HG03520 (cell line): ENCODE results near the gene ABLIM2.
"Not testable (repeated sequence)": the region's sequence is repeated elsewhere in the genome, so short reads cannot be mapped to it uniquely, and the experiment has no call there.

Experiments
- ATAC-seq: cut with Tn5 transposase; IDR thresholded peaks from one replicate; pipeline ENCODE4 v1.9.1; 2021; ENCODE audit warnings: mild to moderate bottlenecking, moderate library complexity; ENCODE audit not compliant: unreplicated experiment

Gene ABLIM2

DNA sequence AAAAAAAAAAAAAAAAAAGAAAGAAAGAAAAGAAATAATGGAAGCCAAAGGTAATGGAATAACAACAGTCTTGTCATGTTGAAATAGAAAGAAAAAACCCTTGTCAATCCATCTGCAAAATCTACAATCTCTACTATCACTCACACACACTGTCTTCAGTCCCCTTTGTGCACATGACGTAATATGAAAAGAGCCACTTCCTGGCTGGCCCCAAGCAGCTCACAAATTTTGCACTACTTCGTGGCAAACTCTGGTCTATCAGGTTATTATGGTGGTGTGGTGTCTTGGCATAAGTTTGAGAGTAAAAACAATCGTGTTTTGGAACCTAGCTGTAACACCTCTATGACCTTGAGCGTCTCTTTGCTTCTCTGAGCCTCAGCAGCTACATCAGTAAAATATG is 210.7 kb downstream of the ABLIM2 start:
- ATAC-seq, result no peak

DNA sequence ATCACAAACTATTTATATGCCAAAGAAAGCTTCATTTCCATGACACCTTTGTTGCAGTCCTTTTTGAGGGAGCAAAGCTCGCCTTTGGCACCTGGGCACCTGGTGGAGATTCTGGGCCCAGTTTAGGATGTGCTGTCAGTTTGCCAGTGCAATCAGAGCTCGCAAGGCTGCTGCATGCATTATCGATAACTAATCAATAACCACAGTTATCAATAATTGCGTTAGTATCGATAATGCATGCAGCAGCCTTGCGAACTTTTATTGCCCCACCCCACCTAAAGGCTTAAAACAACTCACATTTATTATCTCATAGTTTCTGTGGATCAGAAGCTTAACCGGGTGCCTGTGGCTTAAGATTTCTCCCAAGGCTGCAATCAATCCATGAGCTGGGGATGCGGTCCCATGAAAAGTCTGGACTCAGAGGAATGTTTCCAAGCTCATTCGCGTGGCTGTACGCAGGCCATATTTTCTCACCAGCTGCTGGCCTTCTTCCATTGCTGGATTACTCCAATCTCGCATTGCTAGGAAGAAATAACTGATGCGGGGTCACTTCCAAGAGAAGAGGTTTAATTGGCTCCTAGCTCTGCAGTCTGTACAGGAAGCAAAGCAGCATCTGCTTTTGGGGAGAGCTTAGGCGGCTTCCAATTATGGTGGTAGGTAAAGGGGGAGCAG is 212.8 kb downstream of the ABLIM2 start:
- ATAC-seq, result no peak

DNA sequence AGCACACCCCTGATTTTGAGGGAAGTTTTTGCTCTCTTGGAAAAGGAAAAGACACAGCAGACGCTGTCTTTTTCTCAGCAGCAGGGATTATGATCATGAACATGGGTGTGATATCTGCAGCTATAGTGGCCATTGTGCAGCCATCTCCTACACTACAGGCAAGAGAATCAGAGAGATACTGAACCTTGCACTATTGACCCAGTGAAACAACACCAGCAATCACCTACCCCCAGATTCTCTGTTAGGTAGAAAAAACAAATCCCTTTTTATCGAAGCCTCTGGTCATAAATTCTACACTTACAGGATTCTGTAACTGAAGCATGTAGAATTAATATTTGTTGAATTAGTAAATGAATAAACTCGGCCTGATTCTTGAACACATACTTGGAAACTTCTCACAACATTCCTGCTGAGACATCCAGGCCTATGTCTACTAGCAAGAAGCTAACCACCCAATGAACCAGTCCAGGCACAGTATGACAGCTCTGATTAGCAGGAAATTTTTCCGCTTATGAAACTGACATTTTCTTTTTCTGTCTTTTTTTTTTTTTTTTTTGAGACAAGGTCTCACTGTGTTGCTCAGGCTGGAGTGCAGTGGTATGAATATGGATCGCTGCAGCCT is 213.9 kb downstream of the ABLIM2 start:
- no peak for ATAC-seq

DNA sequence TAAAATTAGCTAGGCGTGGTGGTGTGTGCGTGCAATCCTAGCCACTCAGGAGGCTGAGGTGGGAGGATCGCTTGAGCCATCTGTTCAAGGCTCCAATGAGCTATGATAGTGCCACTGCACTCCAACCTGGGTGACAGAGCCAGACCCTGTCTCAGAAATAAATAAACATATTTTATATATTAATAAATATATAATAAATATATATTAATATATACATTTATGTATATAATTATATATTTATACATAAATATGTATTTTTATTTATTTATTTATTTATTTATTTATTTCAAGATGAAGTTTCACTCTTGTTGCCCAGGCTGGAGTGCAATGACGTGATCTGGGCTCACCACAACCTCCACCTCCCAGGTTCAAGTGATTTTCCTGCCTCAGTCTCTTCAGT is 214.9 kb downstream of the ABLIM2 start:
- ATAC-seq, result not testable (repeated sequence)

DNA sequence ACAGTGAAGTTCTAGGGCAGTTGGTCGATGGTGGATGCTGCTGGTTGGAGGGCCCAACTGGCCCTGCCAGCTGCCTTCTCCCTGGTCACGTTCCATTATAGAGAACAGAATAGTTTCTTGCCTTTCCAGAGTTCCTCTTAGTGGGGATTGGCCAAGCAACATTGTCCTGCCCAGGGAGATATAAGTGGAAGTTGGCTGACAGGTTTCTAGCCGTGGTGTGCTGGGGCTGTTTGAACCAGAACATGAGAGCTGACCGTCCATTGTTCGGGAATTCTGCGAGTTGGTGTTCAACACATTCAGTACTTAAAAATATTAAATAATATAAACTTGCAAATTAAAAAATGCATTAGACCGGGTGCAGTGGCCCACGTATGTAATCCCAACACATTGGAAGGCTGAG is 215.4 kb downstream of the ABLIM2 start:
- no peak for ATAC-seq

DNA sequence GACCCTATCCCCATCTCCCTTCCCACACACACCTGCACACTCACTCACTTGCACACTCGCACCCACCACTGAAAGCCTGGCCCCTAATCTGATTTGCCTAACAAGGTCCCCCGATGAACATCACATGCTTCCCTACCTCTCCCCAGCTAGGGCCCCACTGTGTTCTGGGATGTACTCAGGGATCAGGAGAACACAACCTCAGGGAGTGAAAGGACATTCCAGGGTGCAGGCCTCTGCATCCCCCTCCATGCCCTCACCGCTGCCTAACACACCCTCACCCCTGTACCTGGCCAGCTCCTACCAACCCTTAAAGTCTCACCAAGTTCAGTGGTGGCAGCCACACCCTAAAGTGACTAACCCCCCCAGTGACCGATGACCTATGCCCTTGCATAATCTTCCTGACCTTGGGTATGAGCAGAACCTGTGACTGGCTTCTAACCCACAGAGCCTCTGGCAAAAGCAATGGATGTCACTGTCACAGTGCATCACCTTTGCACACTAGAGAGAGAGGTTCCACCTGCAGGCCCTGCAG is 216.6 kb downstream of the ABLIM2 start:
- no peak for ATAC-seq

DNA sequence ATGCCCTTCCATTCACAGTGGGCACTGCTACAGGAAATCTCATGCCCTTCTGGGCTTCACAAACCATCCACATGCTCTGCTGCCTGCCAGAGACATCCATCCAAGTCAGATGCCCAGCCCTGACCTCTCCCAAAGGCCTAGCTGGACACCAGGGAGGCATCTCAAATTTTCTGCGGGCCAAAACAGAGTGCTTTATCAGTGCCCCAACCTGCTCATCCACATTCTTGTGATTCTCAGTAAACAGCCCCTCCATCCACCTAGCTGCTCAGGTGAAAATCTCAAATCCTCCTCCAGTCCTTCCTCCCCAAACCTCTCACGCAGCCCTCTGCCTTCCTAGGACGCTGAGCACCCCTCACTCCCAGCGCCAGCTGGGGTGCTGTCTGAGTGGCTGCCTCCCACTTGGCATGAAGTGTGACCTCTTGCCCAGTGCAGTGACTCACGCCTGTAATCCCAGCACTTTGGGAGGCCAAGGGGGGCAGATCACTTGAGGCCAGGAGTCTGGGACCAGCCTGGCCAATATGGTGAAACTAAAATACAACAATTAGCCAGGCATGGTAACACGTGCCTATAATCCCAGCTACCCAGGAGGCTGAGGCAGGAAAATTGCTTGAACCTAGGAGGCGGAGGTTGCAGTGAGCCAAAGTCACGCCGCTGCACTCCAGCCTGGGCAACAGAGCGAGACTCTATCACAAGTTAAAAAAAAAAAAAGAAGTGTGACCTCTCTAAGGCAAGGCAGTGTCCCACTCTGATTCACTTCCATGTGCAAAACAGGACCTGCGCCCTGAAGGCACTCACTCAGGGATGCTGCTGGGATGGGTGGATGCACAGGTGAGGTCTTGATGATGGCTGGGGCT is 217.3 kb downstream of the ABLIM2 start:
- ATAC-seq, result no peak

DNA sequence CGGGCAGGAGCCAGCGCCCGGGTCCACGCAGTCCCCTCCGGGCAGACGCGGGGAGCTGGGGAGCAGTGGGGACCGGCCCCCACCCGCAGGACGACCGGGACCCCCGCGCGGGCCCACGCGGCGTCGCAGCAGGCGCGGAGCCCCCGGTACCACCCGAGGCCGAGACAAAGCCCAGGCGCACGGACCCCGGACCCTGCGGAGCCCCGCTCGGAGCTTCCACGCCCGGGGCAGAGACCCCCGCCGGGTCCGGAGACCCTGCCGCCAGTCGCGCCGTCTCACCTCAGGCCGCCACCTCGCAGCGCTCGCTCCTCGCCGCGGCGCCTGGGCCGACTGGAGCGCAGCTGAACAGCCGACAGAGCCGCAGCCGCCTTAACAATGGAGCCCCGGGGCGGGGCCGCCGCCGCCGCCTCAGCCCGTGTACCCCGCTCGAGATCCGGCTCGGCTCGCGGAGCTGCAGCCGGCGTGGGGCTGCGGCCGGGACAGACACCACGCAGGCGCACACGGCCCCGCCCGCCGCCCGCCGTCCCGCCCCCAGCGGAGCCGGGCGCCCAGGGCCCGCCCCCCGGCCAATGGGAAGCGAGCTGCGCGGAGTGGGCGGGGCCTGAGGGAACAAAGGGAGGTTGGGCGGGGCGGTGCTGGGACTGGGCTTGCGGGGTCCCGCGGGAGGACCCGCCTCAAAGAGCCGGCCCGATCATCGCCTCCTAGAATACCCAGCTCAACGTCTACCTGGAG is 219.1 kb downstream of the ABLIM2 start, which contains the start of gene AFAP1:
Gene AFAP1, minus strand, starts transcription at position 485 of the 732 bp plus-strand sequence. CDS start 67,783 bp downstream, outside the sequence.
- peak; percentile 89 for ATAC-seq

DNA sequence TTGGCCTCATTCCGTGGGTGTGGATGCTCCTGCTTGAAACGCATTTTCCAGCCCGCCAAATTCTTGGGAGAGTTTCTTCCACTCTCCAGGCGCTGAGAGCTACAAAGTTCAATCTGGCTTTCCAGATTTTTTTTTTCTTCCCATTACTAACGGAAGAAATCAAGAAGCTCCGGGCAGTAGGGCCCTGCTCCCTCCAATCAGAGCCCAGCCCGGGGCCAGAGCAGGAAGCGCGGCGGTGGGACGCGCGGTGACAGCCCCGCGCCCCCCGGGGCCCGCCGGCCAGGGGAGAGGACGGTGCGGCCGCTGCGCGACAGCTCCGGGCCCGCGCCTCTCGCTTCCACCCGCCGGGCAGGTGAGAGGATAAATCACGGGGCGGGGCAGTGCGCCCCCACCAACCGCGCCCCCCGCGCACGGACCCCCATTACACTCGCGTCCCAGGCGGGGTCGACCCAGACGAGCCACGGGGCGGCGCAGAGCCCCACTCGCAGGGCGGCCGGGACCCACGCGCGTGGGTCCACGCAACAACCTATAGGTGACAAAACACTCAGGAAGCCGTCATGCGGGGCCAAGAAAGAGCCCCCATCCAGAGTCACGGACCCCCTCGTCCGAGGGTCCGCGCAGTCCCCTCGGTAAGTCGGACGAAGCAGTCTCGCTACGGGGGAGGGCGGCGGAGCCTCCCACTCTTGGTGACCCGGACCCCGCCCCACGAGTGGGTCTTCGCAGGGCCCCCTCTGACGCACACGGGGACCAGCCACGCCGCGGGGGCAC is 219.8 kb downstream of the ABLIM2 start:
- no peak for ATAC-seq

DNA sequence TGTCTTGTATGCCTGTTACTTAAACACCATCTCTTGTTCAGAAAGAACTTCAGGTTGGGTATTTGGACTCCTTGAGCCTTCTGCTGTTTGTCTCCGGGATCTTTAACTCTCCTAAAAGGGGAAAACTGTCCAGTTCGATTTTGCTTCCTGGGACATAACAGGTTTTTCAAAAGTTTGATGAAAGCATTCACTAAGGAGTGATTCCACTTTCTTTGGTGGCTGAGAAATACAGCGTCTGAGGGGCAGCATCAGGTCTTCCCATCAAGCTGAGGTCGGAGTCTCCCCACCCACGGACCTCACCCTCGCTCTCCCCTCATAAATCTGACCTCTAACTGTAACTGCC is 220.4 kb downstream of the ABLIM2 start:
- no peak for ATAC-seq

DNA sequence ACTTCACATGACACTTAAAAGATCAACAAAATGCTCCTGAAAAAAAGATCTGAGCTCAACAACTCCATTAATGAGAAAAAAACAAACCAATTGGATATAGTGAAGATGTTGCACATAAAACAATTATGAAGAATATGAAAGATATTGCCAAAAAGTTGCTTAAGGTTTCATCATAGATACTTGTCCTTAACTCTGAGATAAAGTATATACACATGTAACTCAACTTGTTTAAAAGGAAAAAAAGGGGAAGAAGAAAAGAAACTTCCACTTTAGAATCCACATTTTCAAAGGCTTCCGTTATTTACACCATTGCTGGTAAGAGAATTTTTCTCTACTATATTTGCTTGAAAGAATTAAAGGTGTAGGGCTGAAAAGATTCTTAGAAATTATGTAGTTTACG is 221.6 kb downstream of the ABLIM2 start:
- ATAC-seq, result no peak

DNA sequence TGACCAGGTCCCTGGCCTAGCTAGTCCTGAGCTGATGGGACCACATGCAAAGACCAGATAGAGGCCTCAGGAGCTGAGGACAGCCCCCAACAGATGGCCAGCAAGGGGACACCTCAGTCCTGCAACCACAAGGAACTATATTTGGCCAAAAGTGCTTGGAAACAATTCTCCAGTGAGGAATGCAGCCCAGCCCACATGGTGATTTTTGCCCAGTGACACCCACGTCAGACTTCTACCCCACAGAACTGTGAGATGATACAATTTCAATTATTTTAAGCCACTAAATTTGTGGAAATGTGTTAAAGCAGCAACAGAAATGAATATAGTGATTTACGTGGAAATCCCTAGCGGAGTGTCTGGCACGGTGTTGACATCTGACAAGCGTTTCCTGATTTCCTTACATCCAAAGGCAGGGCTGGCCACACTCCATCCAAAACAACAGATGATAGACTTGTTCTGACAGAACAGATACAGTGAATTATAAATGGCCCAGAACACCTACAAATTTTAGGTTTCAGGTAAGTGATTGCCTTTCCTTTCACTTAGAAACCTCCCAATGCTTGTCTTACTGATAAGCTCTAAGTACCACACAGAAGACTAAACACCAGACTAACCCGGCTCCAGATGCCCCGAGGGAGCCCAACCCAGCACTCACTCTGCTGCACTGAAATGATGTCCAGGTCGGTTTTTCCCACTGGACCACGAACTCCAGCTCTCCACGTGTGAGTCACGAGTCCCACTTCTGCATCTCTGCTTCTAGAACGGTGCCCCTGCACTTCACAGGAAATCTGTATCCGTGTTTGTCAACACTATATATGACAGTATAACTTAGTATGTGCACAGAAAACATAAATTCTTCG is 224.7 kb downstream of the ABLIM2 start:
- no peak for ATAC-seq

DNA sequence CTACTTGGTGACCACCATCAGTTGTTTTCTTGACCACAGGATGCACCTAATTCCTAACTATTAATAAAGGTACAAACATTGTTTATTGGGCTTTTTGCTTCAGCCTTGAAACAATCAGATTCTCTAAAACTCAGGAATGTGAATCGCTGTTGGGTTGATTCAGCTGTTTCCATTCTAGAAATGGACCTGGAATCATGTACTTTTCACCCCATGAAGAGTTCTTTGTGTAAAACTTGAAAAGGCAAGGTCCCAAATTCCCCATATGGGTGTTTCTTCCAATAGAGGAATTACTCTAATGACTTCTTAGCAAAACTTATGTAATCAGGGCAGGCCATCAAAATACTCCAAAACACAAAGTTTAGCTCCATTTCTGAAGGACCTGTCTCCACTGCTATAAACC is 226.3 kb downstream of the ABLIM2 start:
- no peak for ATAC-seq

DNA sequence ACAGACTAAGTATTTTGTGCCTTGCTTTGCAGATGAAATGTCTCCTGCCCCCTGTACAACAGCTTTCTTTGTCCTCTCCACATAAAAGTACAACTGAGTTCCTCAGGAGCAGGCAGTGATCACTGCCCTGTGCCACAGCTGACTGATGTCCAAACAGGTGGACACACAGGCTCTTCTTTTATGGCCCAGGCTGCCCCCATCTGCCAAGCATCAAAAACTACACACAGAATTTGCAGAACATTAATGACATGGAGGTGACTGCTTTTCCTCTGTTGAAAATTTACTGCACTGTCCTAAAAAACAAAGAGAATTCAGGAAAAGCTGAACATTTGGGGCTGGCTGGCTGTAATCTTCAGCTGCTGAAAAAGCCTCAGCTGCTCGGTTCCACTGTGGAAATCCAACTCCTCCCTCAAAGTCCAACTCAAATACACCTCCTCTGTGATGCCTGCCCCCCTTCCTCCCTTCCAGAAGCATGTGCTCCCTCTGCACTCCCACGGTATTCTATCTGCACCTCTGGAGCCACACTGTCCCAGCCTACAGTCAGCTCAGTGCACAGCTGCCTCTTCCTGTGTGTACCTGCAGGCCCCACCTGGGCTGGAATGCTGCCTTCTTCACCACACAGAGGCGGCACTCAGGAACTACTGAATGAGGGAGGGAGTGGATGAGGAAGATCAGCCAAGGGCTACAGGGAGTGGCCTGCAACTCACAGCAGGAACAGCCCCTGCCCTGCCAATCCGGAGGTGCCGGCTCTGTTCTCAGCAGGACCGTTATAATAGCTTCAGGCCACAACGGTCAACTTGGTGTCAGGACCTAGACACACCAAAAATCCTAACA is 229.3 kb downstream of the ABLIM2 start:
- ATAC-seq, result no peak

DNA sequence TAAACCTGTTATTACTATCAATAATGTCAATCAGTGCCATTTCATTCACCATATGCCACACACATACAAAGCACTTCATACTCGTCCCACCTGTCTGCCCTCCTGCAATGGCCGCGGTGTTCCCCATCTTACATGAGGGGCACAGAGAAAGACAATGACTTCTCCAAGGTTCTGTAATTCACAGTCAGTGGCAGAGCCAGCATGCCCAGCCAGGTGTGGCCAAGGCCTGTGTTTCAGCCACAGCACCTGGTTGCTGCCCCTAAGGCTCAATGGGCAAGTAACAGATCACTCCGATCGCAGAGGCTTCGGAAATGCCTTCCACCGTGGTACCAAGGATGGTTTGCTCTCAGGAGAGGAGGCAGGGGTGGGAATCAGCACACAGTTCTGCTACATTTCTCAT is 229.9 kb downstream of the ABLIM2 start:
- no peak for ATAC-seq

DNA sequence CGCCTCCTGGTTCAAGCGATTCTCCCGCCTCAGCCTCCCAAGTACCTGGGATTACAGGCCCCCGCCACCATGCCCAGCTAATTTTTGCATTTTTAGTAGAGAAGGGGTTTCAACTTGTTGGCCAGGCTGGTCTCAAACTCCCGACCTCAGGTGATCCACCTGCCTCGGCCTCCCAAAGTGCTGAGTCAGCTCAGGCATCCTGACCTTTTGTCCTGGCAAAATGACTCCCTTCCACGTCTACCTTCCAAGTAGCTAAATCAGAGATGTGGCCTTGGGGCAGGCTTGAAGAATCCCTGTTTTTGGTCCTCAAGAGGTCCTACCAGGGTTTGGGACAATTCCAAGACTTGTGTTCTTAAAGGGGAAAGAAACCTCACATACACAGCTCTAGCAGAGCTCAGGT is 231.8 kb downstream of the ABLIM2 start:
- no peak for ATAC-seq

DNA sequence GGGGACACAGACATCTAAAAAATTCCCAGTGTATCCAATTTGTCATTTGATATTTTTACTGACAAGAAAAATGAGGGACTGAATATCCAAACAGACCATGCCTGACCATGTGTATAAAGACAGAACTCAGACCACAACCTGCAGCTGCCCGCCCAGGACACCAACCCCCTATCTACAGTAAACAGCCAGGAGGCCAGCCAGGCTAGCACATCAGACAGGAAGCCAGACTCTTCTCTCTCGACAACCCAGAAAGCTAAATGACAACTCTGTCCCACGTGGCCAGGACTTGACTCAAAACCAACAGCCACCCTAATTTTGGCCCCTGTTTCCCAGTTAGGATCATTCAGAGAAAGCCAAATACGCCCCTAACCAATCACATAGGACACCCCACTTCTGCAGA is 234.0 kb downstream of the ABLIM2 start:
- no peak for ATAC-seq

DNA sequence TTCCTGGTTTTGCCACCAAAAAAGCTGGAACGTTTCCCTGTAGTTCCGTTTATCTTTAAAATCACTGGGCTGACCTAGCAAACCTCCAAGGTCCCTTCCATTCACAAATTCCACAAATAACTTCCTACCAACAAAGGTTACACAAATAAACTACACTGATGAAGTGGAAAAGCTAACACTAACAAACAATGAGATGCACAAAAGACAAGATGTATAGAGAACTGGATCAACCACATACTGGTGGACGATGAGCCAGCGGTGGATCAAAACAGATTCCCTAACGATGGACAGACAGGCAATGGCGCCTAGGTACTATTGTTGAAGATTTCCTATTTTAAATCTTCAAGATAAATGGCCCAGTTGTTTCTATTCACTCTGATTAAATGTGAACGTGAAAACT is 234.4 kb downstream of the ABLIM2 start:
- no peak for ATAC-seq

DNA sequence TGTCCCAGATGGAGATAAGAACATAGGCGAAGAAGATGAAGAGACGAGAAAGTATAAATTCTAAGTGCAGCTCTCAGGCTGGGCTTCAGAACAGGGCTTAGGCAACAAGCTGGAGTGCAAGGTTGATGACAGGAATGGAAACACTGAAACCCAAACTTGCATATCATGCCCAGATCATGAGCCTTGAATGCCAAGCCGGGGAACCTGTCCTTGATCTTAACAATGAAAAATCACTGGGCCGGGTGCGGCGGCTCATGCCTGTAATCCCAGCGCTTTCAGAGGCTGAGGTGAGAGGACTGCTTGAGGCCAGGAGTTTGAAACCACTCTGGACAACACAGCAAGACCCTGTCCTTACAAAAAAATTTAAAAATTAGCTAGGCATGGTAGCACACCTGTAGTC is 236.1 kb downstream of the ABLIM2 start:
- no peak for ATAC-seq
